Right lobe of liver (tissue), 6 donors: ENCODE measurements around the gene CLINT1. TPM values are rescaled to one million over a fixed set of nuclear protein-coding genes. Genes with fewer than 3 reads are reported as not detected.

Source experiments
- ATAC-seq, 4 donors: fragments of 200-7000 bp; cut with Tn5 transposase; one replicate each; pipeline ENCODE4 v1.9.1; 2020; ENCODE audit warnings: mild to moderate bottlenecking in 4 of 4, moderate library complexity in 4 of 4
- DNase-seq, 3 donors: peaks; one replicate each; pipeline ENCODE4 v3.0.0-alpha.2; 2020
- H3K27ac ChIP-seq, 3 donors: fragments of 200-600 bp; one replicate each; pipeline ENCODE4 v1.8.0; 2022
- H3K27me3 ChIP-seq, 2 donors: fragments of 200-600 bp; one replicate each; pipeline ENCODE4 v1.8.0; 2022
- H3K36me3 ChIP-seq, 4 donors: fragments of 200-600 bp; sonication (generic) in 1 of 4; one replicate each; pipeline versions ENCODE4 v1.5.1 to v1.8.0; 2017 to 2022; ENCODE audit warnings: control low read depth in 1 of 4
- H3K4me1 ChIP-seq, 4 donors: fragments of 200-600 bp; sonication (generic) in 1 of 4; one replicate each; pipeline versions ENCODE4 v1.5.1 to v1.8.0; 2017 to 2022; ENCODE audit warnings: control low read depth in 1 of 4
- H3K4me3 ChIP-seq, 3 donors: fragments of 200-600 bp; one replicate each; pipeline ENCODE4 v1.8.0; 2022
- H3K9me3 ChIP-seq, 4 donors: fragments of 200-600 bp; sonication (generic) in 1 of 4; one replicate each; pipeline versions ENCODE4 v1.5.1 to v1.8.0; 2017 to 2022; ENCODE audit warnings: control low read depth in 1 of 4
- POLR2A ChIP-seq: fragments of 450-650 bp; IDR thresholded peaks from one replicate; pipeline ENCODE4 v1.6.1; 2017; ENCODE audit warnings: antibody characterized with exemption, mild to moderate bottlenecking
- WGBS: methylation state at CpG from one replicate; pipeline ENCODE4 v1.1.6; 2018; ENCODE audit warnings: low coverage, low lambda C conversion rate; ENCODE audit not compliant: insufficient coverage; ENCODE audit errors: missing lambda C conversion rate; 5-methylcytosine and 5-hydroxymethylcytosine counted together
- intact Hi-C, 2 donors: fragments of 100-400 bp; cut with DNase I; formaldehyde crosslinking; loops; one replicate each; pipeline versions ENCODE4 v1.11.2 to v1.14.1; 2022
- small RNA-seq, 2 experiments: library from RNA; depleted of rRNA; stranded (forward); fragments of <200 nt; gene quantifications; one replicate each; pipeline ENCODE3, GENCODE V24; 2016
- total RNA-seq, 6 experiments: library from RNA; depleted of rRNA in 2 of 6; stranded (reverse); fragments of >200 nt in 2 of 6; fragmentation: NEBNext Ultra II Directional in 3 of 6; extraction: Animal tissue kit (Norgen Biotek cat#: 25700) in 3 of 6; gene quantifications; one replicate each; pipeline versions ENCODE4 v1.1.0 to v1.2.4, GENCODE V29; 2016 to 2023
- TF ChIP-seq, protein P1 (sequence below), 4 donors: fragments of 200-600 bp in 3 of 4; fragments of 450-650 bp in 1 of 4; IDR thresholded peaks; one replicate each; pipeline versions ENCODE4 v1.5.1 to v1.8.0; 2016 to 2022; ENCODE audit warnings: antibody characterized with exemption in 4 of 4, mild to moderate bottlenecking in 2 of 4
- donor health status: DM: no; HTN: yes; CAD: no.
- donor health status: DM: no; HTN: no; CAD: no.
- donor health status: DM: no; HTN: no; CAD: no.
- donor health status: DM: no; HTN: yes; CAD: no.
- donor health status: DM: no; HTN: yes; CAD: no.

Gene CLINT1
- total RNA-seq, 6 experiments from 2014 or later: 49.2 to 62.2 (median 51.8) TPM

DNA sequence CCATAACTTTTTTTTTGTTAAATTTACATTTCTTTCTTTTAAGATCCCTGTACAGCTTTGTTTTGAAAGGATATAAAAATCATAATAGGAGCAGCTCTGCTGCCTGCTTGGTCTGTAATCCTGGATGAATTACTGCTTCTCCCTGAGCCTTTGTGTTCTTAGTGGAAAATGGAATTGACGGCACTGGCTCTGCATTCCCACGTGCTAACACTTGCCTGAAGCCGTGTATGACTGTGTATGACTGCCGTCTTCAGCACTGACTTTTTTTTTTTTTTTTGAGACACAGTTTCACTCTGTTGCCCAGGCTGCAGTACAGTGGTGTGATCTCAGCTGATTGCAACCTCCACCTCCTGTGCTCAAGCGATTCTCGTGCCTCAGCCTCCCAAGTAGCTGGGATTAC is 123.0 kb downstream of the CLINT1 start:
- no peak for ATAC-seq
- intact Hi-C loops: no loop called here
- 98% methylated on average over 6 of the region's 6 CpGs for WGBS

More for the DNA sequence above, 123.0 kb downstream of the CLINT1 start:
- Histone ChIP-seq H3K27me3 (no peaks in the 10 kb centered on the region), H3K4me3 (no peak overlapping the region), H3K9me3 (no peaks in the 10 kb centered on the region), H3K4me1 (no peaks in the 10 kb centered on the region), H3K36me3 (peaks cover 0 to 23% (median under 1%) of the 10 kb centered on the region in 4 donors), H3K27ac (no peak overlapping the region)
- DNase-seq: no peak
- TF ChIP-seq, protein P1, sequence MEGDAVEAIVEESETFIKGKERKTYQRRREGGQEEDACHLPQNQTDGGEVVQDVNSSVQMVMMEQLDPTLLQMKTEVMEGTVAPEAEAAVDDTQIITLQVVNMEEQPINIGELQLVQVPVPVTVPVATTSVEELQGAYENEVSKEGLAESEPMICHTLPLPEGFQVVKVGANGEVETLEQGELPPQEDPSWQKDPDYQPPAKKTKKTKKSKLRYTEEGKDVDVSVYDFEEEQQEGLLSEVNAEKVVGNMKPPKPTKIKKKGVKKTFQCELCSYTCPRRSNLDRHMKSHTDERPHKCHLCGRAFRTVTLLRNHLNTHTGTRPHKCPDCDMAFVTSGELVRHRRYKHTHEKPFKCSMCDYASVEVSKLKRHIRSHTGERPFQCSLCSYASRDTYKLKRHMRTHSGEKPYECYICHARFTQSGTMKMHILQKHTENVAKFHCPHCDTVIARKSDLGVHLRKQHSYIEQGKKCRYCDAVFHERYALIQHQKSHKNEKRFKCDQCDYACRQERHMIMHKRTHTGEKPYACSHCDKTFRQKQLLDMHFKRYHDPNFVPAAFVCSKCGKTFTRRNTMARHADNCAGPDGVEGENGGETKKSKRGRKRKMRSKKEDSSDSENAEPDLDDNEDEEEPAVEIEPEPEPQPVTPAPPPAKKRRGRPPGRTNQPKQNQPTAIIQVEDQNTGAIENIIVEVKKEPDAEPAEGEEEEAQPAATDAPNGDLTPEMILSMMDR (IDR thresholded peaks at IDR 0.05): no peak
- TF ChIP-seq POLR2A: no peak

Small RNAs within 50 kb of the gene (small RNA-seq; reads per million reads assigned to genes)
- gene AC026407.1 (0 reads per million in 2 experiments), gene RNU6-260P (0 reads per million in 2 experiments)

Other genes starting within 250 kb of the CLINT1 start
- under 1 TPM in 2 of 6 experiments, not detected in 4; 0.07 to 0.12 TPM for gene SOX30, start 206.7 kb downstream of the CLINT1 start, total RNA-seq
- not detected for gene C5orf52, start 187.6 kb downstream of the CLINT1 start, total RNA-seq
- gene THG1L, start 127.7 kb downstream of the CLINT1 start, total RNA-seq: 1 to 10 TPM; 3.3 to 7.8 (median 5.5) TPM
- gene LSM11, start 115.4 kb downstream of the CLINT1 start, total RNA-seq: 1 to 10 TPM in 3 of 6 experiments, under 1 TPM in 3; 0.75 to 1.5 (median 1.0) TPM